Loucy (cell line): ENCODE data around the gene TMEM237.

Source experiments
- H2AFZ ChIP-seq: fragments of 200-600 bp; sonication (generic); 2 replicates; pipeline ENCODE4 v1.6.0; 2016; ENCODE audit warnings: antibody characterized with exemption, mild to moderate bottlenecking, low read length, moderate library complexity
- H3F3A ChIP-seq: fragments of 200-600 bp; 2 replicates; pipeline ENCODE4 v1.6.0; 2016; ENCODE audit warnings: antibody characterized with exemption, low read depth, mild to moderate bottlenecking
- H3K27me3 ChIP-seq: fragments of 200-600 bp; sonication (generic); 2 replicates; pipeline ENCODE4 v1.6.1; 2014; ENCODE audit warnings: low read length, mild to moderate bottlenecking; ENCODE audit not compliant: insufficient read depth, poor library complexity, severe bottlenecking
- H3K36me3 ChIP-seq: fragments of 200-600 bp; sonication (generic); 2 replicates; pipeline ENCODE4 v1.6.1; 2016; ENCODE audit warnings: low read length; ENCODE audit not compliant: insufficient read depth
- H3K4me1 ChIP-seq: fragments of 200-600 bp; sonication (generic); 2 replicates; pipeline ENCODE4 v1.5.1; 2014; ENCODE audit warnings: low read length, mild to moderate bottlenecking; ENCODE audit not compliant: insufficient read depth, poor library complexity, severe bottlenecking
- H3K4me2 ChIP-seq: fragments of 200-600 bp; sonication (generic); 2 replicates; pipeline ENCODE4 v1.6.0; 2014; ENCODE audit warnings: antibody characterized with exemption, low read length, low read depth, mild to moderate bottlenecking; ENCODE audit not compliant: poor library complexity, severe bottlenecking
- H3K4me3 ChIP-seq: fragments of 200-600 bp; sonication (generic); 2 replicates; pipeline ENCODE4 v1.5.1; 2014; ENCODE audit warnings: low read length, mild to moderate bottlenecking, mixed read lengths; ENCODE audit not compliant: poor library complexity, severe bottlenecking
- H3K79me2 ChIP-seq: fragments of 200-600 bp; sonication (generic); 2 replicates; pipeline ENCODE4 v1.6.1; 2014; ENCODE audit warnings: low read length; ENCODE audit not compliant: insufficient read depth
- H3K9ac ChIP-seq: fragments of 200-600 bp; sonication (generic); 2 replicates; pipeline ENCODE4 v1.6.0; 2014; ENCODE audit warnings: mild to moderate bottlenecking, low read depth, low read length, moderate library complexity; ENCODE audit not compliant: poor library complexity, severe bottlenecking
- H3K9me2 ChIP-seq: fragments of 200-600 bp; sonication (generic); replicated peaks from 2 replicates; pipeline ENCODE4 v1.6.1; 2016; ENCODE audit warnings: low read depth, low read length, mixed read lengths
- H3K9me3 ChIP-seq: fragments of 200-600 bp; sonication (generic); 2 replicates; pipeline ENCODE4 v1.6.1; 2014; ENCODE audit warnings: mild to moderate bottlenecking, antibody characterized with exemption, low read length, low read depth; ENCODE audit not compliant: insufficient read depth
- H4K20me1 ChIP-seq: fragments of 200-600 bp; sonication (generic); 2 replicates; pipeline ENCODE4 v1.6.0; 2014; ENCODE audit warnings: antibody characterized with exemption, low read length, mild to moderate bottlenecking; ENCODE audit not compliant: insufficient read depth, poor library complexity, severe bottlenecking
- CTCF ChIP-seq: fragments of 200-600 bp; sonication (generic); conservative IDR thresholded peaks from 2 replicates; pipeline ENCODE4 v1.5.1; 2014; ENCODE audit warnings: mild to moderate bottlenecking, antibody characterized with exemption, low read length
- EZH2phosphoT487 ChIP-seq: fragments of 200-600 bp; IDR thresholded peaks from 2 replicates; pipeline ENCODE4 v1.6.1; 2018; ENCODE audit warnings: antibody characterized with exemption, mild to moderate bottlenecking, moderate library complexity, borderline replicate concordance

The TMEM237 gene

GRCh38 chr2:201628545-201628944, 14.8 kb downstream of the TMEM237 start:
- H3K79me2 ChIP-seq: no peaks in the 10 kb centered on the region
- no peak overlapping the region for H2AFZ ChIP-seq
- no peaks in the 10 kb centered on the region for H3K9me3 ChIP-seq
- H3K27me3 ChIP-seq: no peaks in the 10 kb centered on the region
- no peaks in the 10 kb centered on the region for H3K4me1 ChIP-seq
- no peak overlapping the region for H3K9ac ChIP-seq
- no peak for TF ChIP-seq EZH2phosphoT487
- no peak for TF ChIP-seq CTCF
- H3F3A ChIP-seq: no peaks in the 10 kb centered on the region
- H3K4me3 ChIP-seq: no peak overlapping the region
- no peaks in the 10 kb centered on the region for H3K9me2 ChIP-seq
- H4K20me1 ChIP-seq: no peaks in the 10 kb centered on the region
- H3K4me2 ChIP-seq: no peak overlapping the region
- peaks cover 44% of the 10 kb centered on the region for H3K36me3 ChIP-seq

- no peaks in the 10 kb centered on the region for H3K9me3 ChIP-seq
- no peak overlapping the region for H3K9ac ChIP-seq
- H3K79me2 ChIP-seq: no peaks in the 10 kb centered on the region
- no peak overlapping the region for H3K4me2 ChIP-seq
- no peak overlapping the region for H3K4me3 ChIP-seq
- H4K20me1 ChIP-seq: no peaks in the 10 kb centered on the region
- no peaks in the 10 kb centered on the region for H3K27me3 ChIP-seq
- TF ChIP-seq CTCF (no peak), EZH2phosphoT487 (no peak)
- no peaks in the 10 kb centered on the region for H3K9me2 ChIP-seq
- no peaks in the 10 kb centered on the region; the same call in 1 of the 2 replicates for H3K36me3 ChIP-seq
- H2AFZ ChIP-seq: no peak overlapping the region
- H3F3A ChIP-seq: no peaks in the 10 kb centered on the region
- H3K4me1 ChIP-seq: no peaks in the 10 kb centered on the region
These were observed 20.9 kb downstream of the TMEM237 start for GRCh38 chr2:201622306-201622970.

GRCh38 chr2:201621293-201621999, 21.9 kb downstream of the TMEM237 start:
- no peak for TF ChIP-seq CTCF
- no peak for TF ChIP-seq EZH2phosphoT487
- no peaks in the 10 kb centered on the region for H3K27me3 ChIP-seq
- H3K9me3 ChIP-seq: no peaks in the 10 kb centered on the region

More at GRCh38 chr2:201621293-201621999, 21.9 kb downstream of the TMEM237 start:
- H3K79me2 ChIP-seq: no peaks in the 10 kb centered on the region
- H4K20me1 ChIP-seq: no peaks in the 10 kb centered on the region
- H3K9me2 ChIP-seq: no peaks in the 10 kb centered on the region
- no peaks in the 10 kb centered on the region; the same call in 1 of the 2 replicates for H3K36me3 ChIP-seq
- H3K4me3 ChIP-seq: no peak overlapping the region
- H3K4me2 ChIP-seq: no peak overlapping the region
- H3F3A ChIP-seq: no peaks in the 10 kb centered on the region
- no peaks in the 10 kb centered on the region for H3K4me1 ChIP-seq
- no peak overlapping the region for H3K9ac ChIP-seq
- H2AFZ ChIP-seq: no peak overlapping the region
